Endothelial cell of umbilical vein (primary cell): ENCODE data around the gene TEX13C. TPM values are rescaled to one million over a fixed set of nuclear protein-coding genes. Genes with fewer than 3 reads are reported as not detected.

Experiments
- BruUV-seq: library from RNA; stranded (reverse); fragments of 400-500 nt; replicated peaks from 2 replicates; lab custom pipeline; 2021; lab: Mats Ljungman, UMichigan
- CTCF ChIA-PET: fragments of 300-600, 350-600 bp; sonication (Branson Sonifier 250); formaldehyde crosslinking; loops from one replicate; lab custom pipeline; 2021; ENCODE audit warnings: antibody characterized with exemption, inconsistent platforms; lab: Charles Lee
- POLR2A ChIA-PET: fragments of 300-600, 350-600 bp; sonication (Branson Sonifier 250); formaldehyde crosslinking; loops from one replicate; lab custom pipeline; 2021; ENCODE audit warnings: antibody characterized with exemption, inconsistent platforms; lab: Charles Lee
- DNase-seq: peaks from one replicate; pipeline ENCODE4 v3.0.0-alpha.2; 2011; ENCODE audit warnings: low read depth, low spot score
- FAIRE-seq: peaks from 2 replicates; lab custom pipeline; 2011; peaks lifted over from hg19 to GRCh38; lab: Jason Lieb, UNC
- H2AFZ ChIP-seq: 2 replicates; pipeline ENCODE4 v1.6.0; 2012; ENCODE audit warnings: low read depth, low read length, control low read depth, inconsistent platforms
- H3K27ac ChIP-seq: 2 replicates; pipeline ENCODE4 v1.5.1; 2011; ENCODE audit warnings: low read depth, mild to moderate bottlenecking, control low read depth, low read length, moderate library complexity; ENCODE audit not compliant: insufficient read depth
- H3K27me3 ChIP-seq, 2 experiments: 2 replicates each; pipeline versions ENCODE4 v1.6.0 to v1.6.1; 2011; ENCODE audit warnings: low read length in 2 of 2, mixed read lengths in 1 of 2; ENCODE audit not compliant: control insufficient read depth in 2 of 2, insufficient read depth in 2 of 2
- H3K36me3 ChIP-seq, 2 experiments: 2 replicates in 1 of 2; 3 replicates in 1 of 2; pipeline ENCODE4 v1.5.1; 2011; ENCODE audit warnings: low read length in 2 of 2, mild to moderate bottlenecking in 1 of 2, moderate library complexity in 1 of 2; ENCODE audit not compliant: control insufficient read depth in 2 of 2, insufficient read depth in 2 of 2; ENCODE audit errors: extremely low read depth in 1 of 2
- H3K4me1 ChIP-seq: 3 replicates; pipeline ENCODE4 v1.5.1; 2011; ENCODE audit warnings: mild to moderate bottlenecking, low read length; ENCODE audit not compliant: control insufficient read depth, insufficient read depth; ENCODE audit errors: extremely low read depth
- H3K4me2 ChIP-seq: 2 replicates; pipeline ENCODE4 v1.6.1; 2011; ENCODE audit warnings: low read length, control low read depth, mixed read lengths; ENCODE audit not compliant: insufficient read depth
- H3K4me3 ChIP-seq, 3 experiments: fragments of 200-600 bp in 1 of 3; sonication (generic), shearing (Covaris generic) in 1 of 3; replicated peaks in 1 of 3; 2 replicates each; pipeline ENCODE4 v1.5.1; 2011 to 2016; ENCODE audit warnings: control low read depth in 3 of 3, low read length in 3 of 3, mild to moderate bottlenecking in 2 of 3, inconsistent platforms in 1 of 3, low read depth in 1 of 3, moderate library complexity in 1 of 3; ENCODE audit not compliant: insufficient read depth in 1 of 3
- H3K79me2 ChIP-seq: 2 replicates; pipeline ENCODE4 v1.6.0; 2012; ENCODE audit warnings: low read length, inconsistent platforms; ENCODE audit not compliant: control insufficient read depth, insufficient read depth
- H3K9ac ChIP-seq: replicated peaks from 2 replicates; pipeline ENCODE3; 2011; ENCODE audit warnings: low read length, control low read depth; ENCODE audit not compliant: insufficient read depth; ENCODE audit errors: extremely low read depth
- H3K9me1 ChIP-seq: replicated peaks from 3 replicates; pipeline ENCODE4 v1.6.0; 2011; ENCODE audit warnings: mild to moderate bottlenecking, low read length; ENCODE audit not compliant: control insufficient read depth, insufficient read depth; ENCODE audit errors: extremely low read depth
- H3K9me3 ChIP-seq: replicated peaks from 2 replicates; pipeline ENCODE4 v1.5.1; 2012; ENCODE audit warnings: low read length, inconsistent platforms; ENCODE audit not compliant: control insufficient read depth, insufficient read depth
- H4K20me1 ChIP-seq: replicated peaks from 2 replicates; pipeline ENCODE3; 2011; ENCODE audit warnings: mild to moderate bottlenecking, low read length; ENCODE audit not compliant: control insufficient read depth, insufficient read depth; ENCODE audit errors: extremely low read depth
- EZH2 ChIP-seq: IDR thresholded peaks from 2 replicates; pipeline ENCODE4 v1.6.1; 2012; ENCODE audit warnings: borderline replicate concordance, low read depth, mild to moderate bottlenecking, moderate library complexity, low read length, inconsistent platforms; ENCODE audit not compliant: severe bottlenecking
- FOS ChIP-seq: IDR thresholded peaks from 2 replicates; pipeline ENCODE4 v1.6.1; 2011; ENCODE audit warnings: mild to moderate bottlenecking, low read length, moderate library complexity, borderline replicate concordance; ENCODE audit not compliant: insufficient read depth
- GATA2 ChIP-seq: IDR thresholded peaks from 2 replicates; pipeline ENCODE4 v1.7.0; 2011; ENCODE audit warnings: low read depth, mild to moderate bottlenecking, moderate library complexity, mixed read lengths, low read length; ENCODE audit not compliant: insufficient read length, insufficient read depth
- JUN ChIP-seq: IDR thresholded peaks from 2 replicates; pipeline ENCODE4 v1.6.1; 2011; ENCODE audit warnings: borderline replicate concordance, low read depth; ENCODE audit not compliant: insufficient read length, insufficient read depth
- MYC ChIP-seq: IDR thresholded peaks from one replicate; pipeline ENCODE4 v1.6.1; 2011; ENCODE audit warnings: mild to moderate bottlenecking, low read depth, low read length
- POLR2A ChIP-seq: IDR thresholded peaks from 2 replicates; pipeline ENCODE4 v1.6.1; 2012; ENCODE audit warnings: low read depth, mild to moderate bottlenecking, control low read depth, low read length
- POLR2AphosphoS5 ChIP-seq: IDR thresholded peaks from 2 replicates; pipeline ENCODE4 v1.6.1; 2012; ENCODE audit warnings: low read depth, mild to moderate bottlenecking, control low read depth, low read length, moderate library complexity; ENCODE audit not compliant: insufficient read depth
- dilution Hi-C: fragments of 300-500 bp; cut with MboI; formaldehyde crosslinking; loops from one replicate; pipeline ENCODE4 v1.15.0; 2019; ENCODE audit warnings: low sequenced_read_pairs; ENCODE audit not compliant: extremely low pct_ligation_motif_present
- intact Hi-C: fragments of 100-400 bp; cut with micrococcal nuclease; formaldehyde crosslinking; loops from one replicate; pipeline ENCODE4 v1.10.0; 2022
- polyA plus RNA-seq, 4 experiments: library from polyadenylated mRNA; depleted of rRNA in 3 of 4; stranded (reverse) in 3 of 4; unstranded in 1 of 4; fragments of >200 nt; gene quantifications; 2 replicates each; pipeline versions ENCODE4 v1.2.1 to v1.2.3, GENCODE V29; 2011 to 2012; ENCODE audit warnings: missing spikeins in 1 of 4
- total RNA-seq: library from RNA; stranded (reverse); gene quantifications from 2 replicates; pipeline ENCODE4 v1.2.3, GENCODE V29; 2021
- TF ChIP-seq, protein P1 (sequence below), 2 donors: IDR thresholded peaks; 1 replicate in 1 of 2; 2 replicates in 1 of 2; pipeline ENCODE4 v1.5.1; 2011; ENCODE audit warnings: low read length in 2 of 2, mild to moderate bottlenecking in 2 of 2, moderate library complexity in 2 of 2, control low read depth in 1 of 2, inconsistent platforms in 1 of 2, low read depth in 1 of 2; ENCODE audit not compliant: insufficient read depth in 1 of 2; ENCODE audit errors: extremely low read depth in 1 of 2
- TF ChIP-seq, protein P2 (sequence below): IDR thresholded peaks from 2 replicates; pipeline ENCODE4 v1.6.1; 2011; ENCODE audit not compliant: insufficient read depth, insufficient read length

Gene TEX13C
- total and polyA plus RNA-seq, 2 donors (not counting 3 experiments of a cell fraction or from before 2014, with no cell fraction given): not detected

DNA sequence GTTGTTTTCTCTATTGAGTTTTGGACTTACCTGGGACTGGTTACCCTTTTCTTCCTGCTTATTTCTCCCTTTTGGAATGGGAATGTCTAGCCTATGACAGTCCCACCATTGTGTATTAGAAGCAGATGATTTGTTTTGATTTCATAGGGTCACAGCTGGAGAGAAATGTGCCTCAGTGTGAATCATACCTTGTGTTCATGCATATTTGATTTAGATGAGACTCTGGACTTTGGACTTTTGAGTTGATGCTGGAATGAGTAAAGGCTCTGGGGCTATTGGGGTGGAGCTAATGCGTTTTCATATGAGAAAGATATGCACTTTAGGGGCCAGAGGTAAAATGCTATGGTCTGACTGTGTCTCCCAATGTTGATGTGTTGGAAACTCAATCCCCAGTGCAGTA is 30.5 kb upstream of the TEX13C start:
- H3K4me1 ChIP-seq: no peaks in the 10 kb centered on the region
- no peaks in the 10 kb centered on the region for H3K9me3 ChIP-seq
- no peak overlapping the region for H3K9ac ChIP-seq
- no peak for FAIRE-seq
- no peaks in the 10 kb centered on the region for H3K79me2 ChIP-seq
- no peak for DNase-seq
- intact Hi-C loops (no loop called here), dilution Hi-C loops (no loop called here)
- no peak overlapping the region for H3K27ac ChIP-seq
- no peaks in the 10 kb centered on the region for H3K36me3 ChIP-seq
- no peak for TF ChIP-seq EZH2
- TF ChIP-seq POLR2AphosphoS5: no peak
- TF ChIP-seq, protein P1, sequence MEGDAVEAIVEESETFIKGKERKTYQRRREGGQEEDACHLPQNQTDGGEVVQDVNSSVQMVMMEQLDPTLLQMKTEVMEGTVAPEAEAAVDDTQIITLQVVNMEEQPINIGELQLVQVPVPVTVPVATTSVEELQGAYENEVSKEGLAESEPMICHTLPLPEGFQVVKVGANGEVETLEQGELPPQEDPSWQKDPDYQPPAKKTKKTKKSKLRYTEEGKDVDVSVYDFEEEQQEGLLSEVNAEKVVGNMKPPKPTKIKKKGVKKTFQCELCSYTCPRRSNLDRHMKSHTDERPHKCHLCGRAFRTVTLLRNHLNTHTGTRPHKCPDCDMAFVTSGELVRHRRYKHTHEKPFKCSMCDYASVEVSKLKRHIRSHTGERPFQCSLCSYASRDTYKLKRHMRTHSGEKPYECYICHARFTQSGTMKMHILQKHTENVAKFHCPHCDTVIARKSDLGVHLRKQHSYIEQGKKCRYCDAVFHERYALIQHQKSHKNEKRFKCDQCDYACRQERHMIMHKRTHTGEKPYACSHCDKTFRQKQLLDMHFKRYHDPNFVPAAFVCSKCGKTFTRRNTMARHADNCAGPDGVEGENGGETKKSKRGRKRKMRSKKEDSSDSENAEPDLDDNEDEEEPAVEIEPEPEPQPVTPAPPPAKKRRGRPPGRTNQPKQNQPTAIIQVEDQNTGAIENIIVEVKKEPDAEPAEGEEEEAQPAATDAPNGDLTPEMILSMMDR (IDR thresholded peaks at IDR 0.05; ENCODE audit: extremely low read depth in 1 of 2, insufficient read depth in 1 of 2, low read depth in 1 of 2, low read length in 2 of 2): no peak
- no peak for TF ChIP-seq JUN
- no peak for TF ChIP-seq MYC
- TF ChIP-seq, protein P2, sequence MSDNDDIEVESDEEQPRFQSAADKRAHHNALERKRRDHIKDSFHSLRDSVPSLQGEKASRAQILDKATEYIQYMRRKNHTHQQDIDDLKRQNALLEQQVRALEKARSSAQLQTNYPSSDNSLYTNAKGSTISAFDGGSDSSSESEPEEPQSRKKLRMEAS: no peak
- no peak for TF ChIP-seq POLR2A
- TF ChIP-seq GATA2: no peak
- TF ChIP-seq FOS: no peak
- no TSS peak for BruUV-seq
- H3K4me3 ChIP-seq: no peak overlapping the region
- H3K4me2 ChIP-seq: no peak overlapping the region
- H3K27me3 ChIP-seq: no peaks in the 10 kb centered on the region
- H3K9me1 ChIP-seq: no peaks in the 10 kb centered on the region
- CTCF ChIA-PET: no interaction called here
- POLR2A ChIA-PET: no interaction called here
- H2AFZ ChIP-seq: no peak overlapping the region
- no peaks in the 10 kb centered on the region for H4K20me1 ChIP-seq
